HepG2 (cell line): ENCODE results near the gene TEX22. TPM values are rescaled to one million over a fixed set of nuclear protein-coding genes. Genes with fewer than 3 reads are reported as not detected.
A peak's percentile ranks its signal among the peaks of the same experiment; 100 is the strongest.

Experiments used
- AGO2 ChIP-seq: fragments of 200-400 bp; formaldehyde crosslinking; optimal IDR thresholded peaks from 2 replicates; pipeline ENCODE3; 2017; ENCODE audit warnings: mild to moderate bottlenecking, low read depth, low read length, moderate library complexity
- AKAP8 ChIP-seq: sonication (generic); formaldehyde crosslinking; IDR thresholded peaks from 2 replicates; pipeline ENCODE4 v1.5.1; 2020; ENCODE audit warnings: mild to moderate bottlenecking, missing genetic modification reagents
- CBX5 ChIP-seq: sonication (generic); formaldehyde crosslinking; IDR thresholded peaks from 2 replicates; pipeline ENCODE4 v1.4.0; 2020; ENCODE audit warnings: missing genetic modification reagents, borderline replicate concordance
- KDM1A ChIP-seq: IDR thresholded peaks from 2 replicates; pipeline ENCODE4 v1.6.1; 2016; ENCODE audit warnings: missing compliant biosample characterization
- MAZ ChIP-seq, 2 experiments: sonication (generic) in 1 of 2; formaldehyde crosslinking in 1 of 2; IDR thresholded peaks; 2 replicates each; pipeline versions ENCODE4 v1.5.0 to v1.6.1; 2012 to 2020; ENCODE audit warnings: low read depth in 2 of 2, mild to moderate bottlenecking in 2 of 2, borderline replicate concordance in 1 of 2, improper control_type of control experiment in 1 of 2, low read length in 1 of 2, missing genetic modification reagents in 1 of 2, moderate library complexity in 1 of 2
- NAIF1 ChIP-seq: sonication (generic); formaldehyde crosslinking; IDR thresholded peaks from 2 replicates; pipeline ENCODE4 v1.5.0; 2020; ENCODE audit warnings: mild to moderate bottlenecking, missing genetic modification reagents, borderline replicate concordance
- POLR2G ChIP-seq: fragments of 200-400 bp; formaldehyde crosslinking; IDR thresholded peaks from 2 replicates; pipeline ENCODE4 v1.6.1; 2018; ENCODE audit warnings: mild to moderate bottlenecking, low read depth, low read length, moderate library complexity
- ZFX ChIP-seq: sonication (generic); formaldehyde crosslinking; IDR thresholded peaks from 2 replicates; pipeline ENCODE4 v1.4.0; 2020; ENCODE audit warnings: mild to moderate bottlenecking, low read depth, missing genetic modification reagents, moderate library complexity
- ZNF253 ChIP-seq: sonication (generic); formaldehyde crosslinking; IDR thresholded peaks from 2 replicates; pipeline ENCODE4 v1.8.0; 2022; ENCODE audit warnings: mild to moderate bottlenecking, missing genetic modification reagents, borderline replicate concordance
- polyA plus RNA-seq, 8 experiments: library from polyadenylated mRNA; depleted of rRNA in 3 of 8; stranded (reverse) in 7 of 8; unstranded in 1 of 8; fragments of >200 nt; fragmentation: Illumina TruSeq in 4 of 8; extraction: Trizol in 4 of 8; gene quantifications; 2 replicates each; pipeline versions ENCODE4 v1.2.1 to v1.2.3, GENCODE V29; 2011 to 2016; ENCODE audit warnings: low read depth in 4 of 8, missing spikeins in 1 of 8, mixed read lengths in 1 of 8; ENCODE audit not compliant: insufficient read depth in 1 of 8
- total RNA-seq, 5 experiments: library from RNA; depleted of rRNA; stranded (reverse); fragments of >200 nt; fragmentation: Illumina TruSeq; extraction: Trizol; gene quantifications; 2 replicates each; pipeline ENCODE4 v1.2.3, GENCODE V29; 2016; ENCODE audit warnings: low read depth in 1 of 5
- TF ChIP-seq, protein P1 (sequence below): sonication (generic); formaldehyde crosslinking; IDR thresholded peaks from 2 replicates; pipeline ENCODE4 v1.5.1; 2020; ENCODE audit warnings: mild to moderate bottlenecking, missing genetic modification reagents, moderate library complexity
- TF ChIP-seq, protein P2 (sequence below): sonication (generic); formaldehyde crosslinking; IDR thresholded peaks from 2 replicates; pipeline ENCODE4 v1.9.0; 2021; ENCODE audit warnings: missing genetic modification reagents, borderline replicate concordance
- TF ChIP-seq, protein P3 (sequence below): sonication (generic); formaldehyde crosslinking; IDR thresholded peaks from 2 replicates; pipeline ENCODE4 v1.5.0; 2020; ENCODE audit warnings: mild to moderate bottlenecking, missing genetic modification reagents, borderline replicate concordance
- TF ChIP-seq, protein P4 (sequence below): sonication (generic); formaldehyde crosslinking; IDR thresholded peaks from 2 replicates; pipeline ENCODE4 v1.4.0; 2020; ENCODE audit warnings: mild to moderate bottlenecking, missing genetic modification reagents

TEX22 gene
- total and polyA plus RNA-seq, 2 of the 13 experiments (the other 11 are each of a cell fraction or from before 2014, with no cell fraction given), result 0.07 to 0.27 TPM

DNA sequence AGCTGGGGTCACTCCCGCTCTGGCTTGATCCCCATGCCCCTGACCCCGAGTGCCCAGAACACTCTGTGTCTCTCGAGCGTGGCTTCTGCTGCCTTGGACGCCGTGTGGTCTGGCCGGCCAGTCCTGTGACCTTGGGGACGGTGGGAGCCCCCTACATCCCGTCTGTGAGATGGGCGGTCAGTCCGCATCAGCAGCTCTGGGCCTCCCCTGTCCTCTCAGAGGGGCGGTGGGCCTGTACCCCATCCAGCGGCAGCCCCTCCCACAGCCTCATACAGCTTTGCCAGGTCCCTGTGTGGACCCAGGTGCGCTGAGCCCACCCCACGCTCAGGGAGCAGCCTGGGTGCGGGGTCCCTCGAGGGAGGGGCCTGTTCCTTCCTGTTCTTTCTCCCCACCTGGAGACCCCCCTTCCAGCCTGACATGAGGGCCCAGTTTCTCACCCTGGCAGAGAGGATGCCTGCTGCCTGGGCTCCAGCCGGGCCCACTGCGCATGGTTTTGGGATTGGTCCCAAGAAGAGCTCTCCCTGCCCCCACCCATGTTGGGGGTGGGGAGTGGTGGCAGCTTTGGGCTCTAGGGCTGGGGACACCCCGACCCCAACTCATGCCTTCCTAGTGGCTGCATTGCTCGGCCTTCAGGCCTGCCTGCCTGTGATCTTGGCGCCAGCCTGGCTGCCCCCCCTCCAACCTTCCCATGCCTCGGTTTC, 22.8 kb downstream of the TEX22 start (continued):
- TF ChIP-seq, protein P1, sequence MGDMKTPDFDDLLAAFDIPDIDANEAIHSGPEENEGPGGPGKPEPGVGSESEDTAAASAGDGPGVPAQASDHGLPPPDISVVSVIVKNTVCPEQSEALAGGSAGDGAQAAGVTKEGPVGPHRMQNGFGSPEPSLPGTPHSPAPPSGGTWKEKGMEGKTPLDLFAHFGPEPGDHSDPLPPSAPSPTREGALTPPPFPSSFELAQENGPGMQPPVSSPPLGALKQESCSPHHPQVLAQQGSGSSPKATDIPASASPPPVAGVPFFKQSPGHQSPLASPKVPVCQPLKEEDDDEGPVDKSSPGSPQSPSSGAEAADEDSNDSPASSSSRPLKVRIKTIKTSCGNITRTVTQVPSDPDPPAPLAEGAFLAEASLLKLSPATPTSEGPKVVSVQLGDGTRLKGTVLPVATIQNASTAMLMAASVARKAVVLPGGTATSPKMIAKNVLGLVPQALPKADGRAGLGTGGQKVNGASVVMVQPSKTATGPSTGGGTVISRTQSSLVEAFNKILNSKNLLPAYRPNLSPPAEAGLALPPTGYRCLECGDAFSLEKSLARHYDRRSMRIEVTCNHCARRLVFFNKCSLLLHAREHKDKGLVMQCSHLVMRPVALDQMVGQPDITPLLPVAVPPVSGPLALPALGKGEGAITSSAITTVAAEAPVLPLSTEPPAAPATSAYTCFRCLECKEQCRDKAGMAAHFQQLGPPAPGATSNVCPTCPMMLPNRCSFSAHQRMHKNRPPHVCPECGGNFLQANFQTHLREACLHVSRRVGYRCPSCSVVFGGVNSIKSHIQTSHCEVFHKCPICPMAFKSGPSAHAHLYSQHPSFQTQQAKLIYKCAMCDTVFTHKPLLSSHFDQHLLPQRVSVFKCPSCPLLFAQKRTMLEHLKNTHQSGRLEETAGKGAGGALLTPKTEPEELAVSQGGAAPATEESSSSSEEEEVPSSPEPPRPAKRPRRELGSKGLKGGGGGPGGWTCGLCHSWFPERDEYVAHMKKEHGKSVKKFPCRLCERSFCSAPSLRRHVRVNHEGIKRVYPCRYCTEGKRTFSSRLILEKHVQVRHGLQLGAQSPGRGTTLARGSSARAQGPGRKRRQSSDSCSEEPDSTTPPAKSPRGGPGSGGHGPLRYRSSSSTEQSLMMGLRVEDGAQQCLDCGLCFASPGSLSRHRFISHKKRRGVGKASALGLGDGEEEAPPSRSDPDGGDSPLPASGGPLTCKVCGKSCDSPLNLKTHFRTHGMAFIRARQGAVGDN (CRISPR knock-in tag), result peak; percentile 53
- TF ChIP-seq, protein P2, sequence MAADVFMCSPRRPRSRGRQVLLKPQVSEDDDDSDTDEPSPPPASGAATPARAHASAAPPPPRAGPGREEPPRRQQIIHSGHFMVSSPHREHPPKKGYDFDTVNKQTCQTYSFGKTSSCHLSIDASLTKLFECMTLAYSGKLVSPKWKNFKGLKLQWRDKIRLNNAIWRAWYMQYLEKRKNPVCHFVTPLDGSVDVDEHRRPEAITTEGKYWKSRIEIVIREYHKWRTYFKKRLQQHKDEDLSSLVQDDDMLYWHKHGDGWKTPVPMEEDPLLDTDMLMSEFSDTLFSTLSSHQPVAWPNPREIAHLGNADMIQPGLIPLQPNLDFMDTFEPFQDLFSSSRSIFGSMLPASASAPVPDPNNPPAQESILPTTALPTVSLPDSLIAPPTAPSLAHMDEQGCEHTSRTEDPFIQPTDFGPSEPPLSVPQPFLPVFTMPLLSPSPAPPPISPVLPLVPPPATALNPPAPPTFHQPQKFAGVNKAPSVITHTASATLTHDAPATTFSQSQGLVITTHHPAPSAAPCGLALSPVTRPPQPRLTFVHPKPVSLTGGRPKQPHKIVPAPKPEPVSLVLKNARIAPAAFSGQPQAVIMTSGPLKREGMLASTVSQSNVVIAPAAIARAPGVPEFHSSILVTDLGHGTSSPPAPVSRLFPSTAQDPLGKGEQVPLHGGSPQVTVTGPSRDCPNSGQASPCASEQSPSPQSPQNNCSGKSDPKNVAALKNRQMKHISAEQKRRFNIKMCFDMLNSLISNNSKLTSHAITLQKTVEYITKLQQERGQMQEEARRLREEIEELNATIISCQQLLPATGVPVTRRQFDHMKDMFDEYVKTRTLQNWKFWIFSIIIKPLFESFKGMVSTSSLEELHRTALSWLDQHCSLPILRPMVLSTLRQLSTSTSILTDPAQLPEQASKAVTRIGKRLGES (CRISPR knock-in tag), result no peak
- TF ChIP-seq ZFX (CRISPR knock-in tag), result peak; percentile 43; the same call in 1 of the 2 replicates
- no peak for TF ChIP-seq KDM1A (CRISPR knock-in tag)
- TF ChIP-seq, protein P3, sequence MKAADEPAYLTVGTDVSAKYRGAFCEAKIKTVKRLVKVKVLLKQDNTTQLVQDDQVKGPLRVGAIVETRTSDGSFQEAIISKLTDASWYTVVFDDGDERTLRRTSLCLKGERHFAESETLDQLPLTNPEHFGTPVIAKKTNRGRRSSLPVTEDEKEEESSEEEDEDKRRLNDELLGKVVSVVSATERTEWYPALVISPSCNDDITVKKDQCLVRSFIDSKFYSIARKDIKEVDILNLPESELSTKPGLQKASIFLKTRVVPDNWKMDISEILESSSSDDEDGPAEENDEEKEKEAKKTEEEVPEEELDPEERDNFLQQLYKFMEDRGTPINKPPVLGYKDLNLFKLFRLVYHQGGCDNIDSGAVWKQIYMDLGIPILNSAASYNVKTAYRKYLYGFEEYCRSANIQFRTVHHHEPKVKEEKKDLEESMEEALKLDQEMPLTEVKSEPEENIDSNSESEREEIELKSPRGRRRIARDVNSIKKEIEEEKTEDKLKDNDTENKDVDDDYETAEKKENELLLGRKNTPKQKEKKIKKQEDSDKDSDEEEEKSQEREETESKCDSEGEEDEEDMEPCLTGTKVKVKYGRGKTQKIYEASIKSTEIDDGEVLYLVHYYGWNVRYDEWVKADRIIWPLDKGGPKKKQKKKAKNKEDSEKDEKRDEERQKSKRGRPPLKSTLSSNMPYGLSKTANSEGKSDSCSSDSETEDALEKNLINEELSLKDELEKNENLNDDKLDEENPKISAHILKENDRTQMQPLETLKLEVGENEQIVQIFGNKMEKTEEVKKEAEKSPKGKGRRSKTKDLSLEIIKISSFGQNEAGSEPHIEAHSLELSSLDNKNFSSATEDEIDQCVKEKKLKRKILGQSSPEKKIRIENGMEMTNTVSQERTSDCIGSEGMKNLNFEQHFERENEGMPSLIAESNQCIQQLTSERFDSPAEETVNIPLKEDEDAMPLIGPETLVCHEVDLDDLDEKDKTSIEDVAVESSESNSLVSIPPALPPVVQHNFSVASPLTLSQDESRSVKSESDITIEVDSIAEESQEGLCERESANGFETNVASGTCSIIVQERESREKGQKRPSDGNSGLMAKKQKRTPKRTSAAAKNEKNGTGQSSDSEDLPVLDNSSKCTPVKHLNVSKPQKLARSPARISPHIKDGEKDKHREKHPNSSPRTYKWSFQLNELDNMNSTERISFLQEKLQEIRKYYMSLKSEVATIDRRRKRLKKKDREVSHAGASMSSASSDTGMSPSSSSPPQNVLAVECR, result peak; percentile 11; the same call in 1 of the 2 replicates
- TF ChIP-seq MAZ (IDR thresholded peaks at IDR 0.05; ENCODE audit: borderline replicate concordance, low read depth, low read length), result no peak
- TF ChIP-seq MAZ (CRISPR knock-in tag; IDR thresholded peaks at IDR 0.05; ENCODE audit: low read depth), result 0 out of 2 replicates have a peak, but pooled peaks have one; percentile 30
- no peak for TF ChIP-seq ZNF253 (CRISPR knock-in tag)
- TF ChIP-seq, protein P4, sequence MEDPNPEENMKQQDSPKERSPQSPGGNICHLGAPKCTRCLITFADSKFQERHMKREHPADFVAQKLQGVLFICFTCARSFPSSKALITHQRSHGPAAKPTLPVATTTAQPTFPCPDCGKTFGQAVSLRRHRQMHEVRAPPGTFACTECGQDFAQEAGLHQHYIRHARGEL (CRISPR knock-in tag), result 0 out of 2 replicates have a peak, but pooled peaks have one; percentile 1
- TF ChIP-seq POLR2G, result peak; percentile 33; the same call in 1 of the 2 replicates
- TF ChIP-seq CBX5 (CRISPR knock-in tag), result no peak
- TF ChIP-seq AKAP8, result 0 out of 2 replicates have a peak, but pooled peaks have one; percentile 77
- TF ChIP-seq NAIF1 (CRISPR knock-in tag), result no peak
- peak; percentile 58 for TF ChIP-seq AGO2
